MM.1S (cell line): ENCODE data around the gene ABCB9.

Experiments used
- EZH2 ChIP-seq: fragments of 300-600 bp; sonication (generic); optimal IDR thresholded peaks from 2 replicates; pipeline ENCODE3; 2017; ENCODE audit warnings: low read depth, mild to moderate bottlenecking, antibody characterized with exemption, low read length, mixed read lengths
- EZH2phosphoT487 ChIP-seq: fragments of 300-600 bp; sonication (generic); IDR thresholded peaks from 2 replicates; pipeline ENCODE4 v1.6.1; 2018; ENCODE audit warnings: antibody characterized with exemption, low read length
- TF ChIP-seq, protein P1 (sequence below): fragments of 300-600 bp; sonication (generic); IDR thresholded peaks from 2 replicates; pipeline ENCODE4 v1.5.1; 2016; ENCODE audit warnings: antibody characterized with exemption, low read length, mixed read lengths

DNA sequence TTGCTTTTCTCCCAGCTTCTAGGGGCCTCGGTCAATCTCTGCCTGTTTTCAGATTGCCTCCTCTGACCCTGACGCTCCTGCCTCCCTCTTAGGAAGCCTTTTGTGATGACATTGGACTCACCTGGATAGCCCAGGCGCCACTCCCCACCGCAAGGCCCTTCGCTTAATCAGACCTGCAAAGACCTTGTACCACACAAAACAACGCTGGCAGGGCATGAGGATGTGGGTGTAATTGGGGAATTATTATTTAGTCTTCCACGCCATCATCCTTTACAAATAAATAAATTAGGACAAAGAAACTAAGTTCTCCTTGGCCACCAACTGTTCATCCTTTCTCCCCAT is 62.6 kb downstream of the ABCB9 start:
- TF ChIP-seq, protein P1, sequence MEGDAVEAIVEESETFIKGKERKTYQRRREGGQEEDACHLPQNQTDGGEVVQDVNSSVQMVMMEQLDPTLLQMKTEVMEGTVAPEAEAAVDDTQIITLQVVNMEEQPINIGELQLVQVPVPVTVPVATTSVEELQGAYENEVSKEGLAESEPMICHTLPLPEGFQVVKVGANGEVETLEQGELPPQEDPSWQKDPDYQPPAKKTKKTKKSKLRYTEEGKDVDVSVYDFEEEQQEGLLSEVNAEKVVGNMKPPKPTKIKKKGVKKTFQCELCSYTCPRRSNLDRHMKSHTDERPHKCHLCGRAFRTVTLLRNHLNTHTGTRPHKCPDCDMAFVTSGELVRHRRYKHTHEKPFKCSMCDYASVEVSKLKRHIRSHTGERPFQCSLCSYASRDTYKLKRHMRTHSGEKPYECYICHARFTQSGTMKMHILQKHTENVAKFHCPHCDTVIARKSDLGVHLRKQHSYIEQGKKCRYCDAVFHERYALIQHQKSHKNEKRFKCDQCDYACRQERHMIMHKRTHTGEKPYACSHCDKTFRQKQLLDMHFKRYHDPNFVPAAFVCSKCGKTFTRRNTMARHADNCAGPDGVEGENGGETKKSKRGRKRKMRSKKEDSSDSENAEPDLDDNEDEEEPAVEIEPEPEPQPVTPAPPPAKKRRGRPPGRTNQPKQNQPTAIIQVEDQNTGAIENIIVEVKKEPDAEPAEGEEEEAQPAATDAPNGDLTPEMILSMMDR = no peak
- TF ChIP-seq EZH2 = no peak
- no peak for TF ChIP-seq EZH2phosphoT487
